ENCODE data around the gene PI4KA. TPM values are rescaled to one million over a fixed set of nuclear protein-coding genes. Genes with fewer than 3 reads are reported as not detected.

Gene PI4KA
- total RNA-seq, 2 donors from 2014 or later: 74.2 to 115 TPM

Other genes starting within 250 kb of the PI4KA start
- not detected for gene SERPIND1, start 84.7 kb downstream of the PI4KA start, total RNA-seq
- 10 to 100 TPM; 19.1 to 24.1 TPM for gene SNAP29, start 196 bp upstream of the PI4KA start, total RNA-seq
- 10 to 100 TPM; 41.6 to 72.0 TPM for gene CRKL, start 58.6 kb upstream of the PI4KA start, total RNA-seq
- gene AIFM3, start 108.4 kb upstream of the PI4KA start, total RNA-seq: 1 to 10 TPM; 1.4 to 1.8 TPM
- 10 to 100 TPM; 41.5 to 48.9 TPM for gene LZTR1, start 123.5 kb upstream of the PI4KA start, total RNA-seq
- gene THAP7, start 143.3 kb upstream of the PI4KA start, total RNA-seq: 10 to 100 TPM; 77.7 to 83.1 TPM
- 1 to 10 TPM; 4.6 to 5.5 TPM for gene P2RX6, start 156.4 kb upstream of the PI4KA start, total RNA-seq
- gene SLC7A4, start 173.8 kb upstream of the PI4KA start, total RNA-seq: 10 to 100 TPM; 13.0 to 53.9 TPM
- gene LRRC74B, start 187.1 kb upstream of the PI4KA start, total RNA-seq: under 1 TPM in 1 of 2 donors, not detected in 1; 0.45 TPM

Measured in prostate gland (tissue), 2 donors.